Stimulated activated CD4-positive, alpha-beta T cell treated with anti-CD3 and anti-CD28 coated beads, Interleukin-4, amount 100 ng/mL, for 24 hours (primary cell): ENCODE results near the gene CASP9.
"Not testable (repeated sequence)": the region's sequence is repeated elsewhere in the genome, so short reads cannot be mapped to it uniquely, and the experiment has no call there.

Experiments used
- DNase-seq: peaks from one replicate; pipeline ENCODE4 v3.0.0-alpha.2; 2020

CASP9 gene

GRCh38 chr1:15493869-15494390 is 30.1 kb downstream of the CASP9 start:
- no peak for DNase-seq

GRCh38 chr1:15492596-15492995 is 31.4 kb downstream of the CASP9 start:
- DNase-seq = no peak

- DNase-seq = not testable (repeated sequence)
Measured at GRCh38 chr1:15491010-15491409, 33.0 kb downstream of the CASP9 start.

GRCh38 chr1:15489052-15489736 is 34.8 kb downstream of the CASP9 start:
- no peak for DNase-seq

- DNase-seq = no peak
Measured at GRCh38 chr1:15488371-15488770, 35.6 kb downstream of the CASP9 start.

GRCh38 chr1:15486844-15487610 is 37.0 kb downstream of the CASP9 start:
- not testable (repeated sequence) for DNase-seq

- no peak for DNase-seq
Measured at GRCh38 chr1:15485636-15486035, 38.4 kb downstream of the CASP9 start.

GRCh38 chr1:15484443-15484842 is 39.6 kb downstream of the CASP9 start:
- DNase-seq = not testable (repeated sequence)

- no peak for DNase-seq
Measured at GRCh38 chr1:15483971-15484370, 40.0 kb downstream of the CASP9 start.

GRCh38 chr1:15482983-15483543 is 41.0 kb downstream of the CASP9 start:
- not testable (repeated sequence) for DNase-seq

- DNase-seq = not testable (repeated sequence)
Measured at GRCh38 chr1:15482455-15482854, 41.6 kb downstream of the CASP9 start.

GRCh38 chr1:15479654-15480347 is 44.2 kb downstream of the CASP9 start:
- no peak for DNase-seq

- no peak for DNase-seq
Measured at GRCh38 chr1:15477646-15478212, 46.3 kb downstream of the CASP9 start.

- no peak for DNase-seq
Measured at GRCh38 chr1:15476927-15477326, 47.1 kb downstream of the CASP9 start.

GRCh38 chr1:15475752-15476314 is 48.2 kb downstream of the CASP9 start, which contains the start of gene CELA2B:
CELA2B (plus strand) TSS chr1:15476104; CDS start chr1:15476126, 22 bp downstream.
- no peak for DNase-seq

- no peak for DNase-seq
Measured at GRCh38 chr1:15472587-15472986, 51.4 kb downstream of the CASP9 start.

GRCh38 chr1:15471723-15472122 is 52.3 kb downstream of the CASP9 start:
- not testable (repeated sequence) for DNase-seq

- DNase-seq = not testable (repeated sequence)
Measured at GRCh38 chr1:15471067-15471466, 52.9 kb downstream of the CASP9 start.

GRCh38 chr1:15469821-15470448 is 54.1 kb downstream of the CASP9 start:
- not testable (repeated sequence) for DNase-seq

- no peak for DNase-seq
Measured at GRCh38 chr1:15469361-15469760, 54.7 kb downstream of the CASP9 start.

- no peak for DNase-seq
Measured at GRCh38 chr1:15468145-15468544, 55.9 kb downstream of the CASP9 start.
